ENCODE measurements around the gene NEK1.

DNA sequence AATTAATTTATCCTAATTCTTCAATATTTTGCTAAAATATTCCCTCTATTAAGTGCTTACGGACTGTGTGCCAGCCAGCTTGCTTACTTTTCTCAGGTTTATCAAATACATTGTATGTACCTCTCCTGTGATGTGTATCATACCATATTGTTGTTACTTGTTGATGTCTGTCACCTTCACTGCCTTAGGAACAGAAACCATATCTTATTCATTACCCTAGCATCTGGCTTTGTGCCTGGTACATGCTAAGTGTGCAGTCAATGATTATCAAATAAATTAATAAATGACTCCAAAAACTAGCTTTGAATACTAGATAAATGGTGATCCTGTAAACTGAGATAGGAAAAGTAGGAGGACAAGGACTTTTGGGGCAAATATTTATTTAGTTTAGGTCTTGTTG, 14.9 kb upstream of the NEK1 start:
- TF ChIP-seq, protein P1, sequence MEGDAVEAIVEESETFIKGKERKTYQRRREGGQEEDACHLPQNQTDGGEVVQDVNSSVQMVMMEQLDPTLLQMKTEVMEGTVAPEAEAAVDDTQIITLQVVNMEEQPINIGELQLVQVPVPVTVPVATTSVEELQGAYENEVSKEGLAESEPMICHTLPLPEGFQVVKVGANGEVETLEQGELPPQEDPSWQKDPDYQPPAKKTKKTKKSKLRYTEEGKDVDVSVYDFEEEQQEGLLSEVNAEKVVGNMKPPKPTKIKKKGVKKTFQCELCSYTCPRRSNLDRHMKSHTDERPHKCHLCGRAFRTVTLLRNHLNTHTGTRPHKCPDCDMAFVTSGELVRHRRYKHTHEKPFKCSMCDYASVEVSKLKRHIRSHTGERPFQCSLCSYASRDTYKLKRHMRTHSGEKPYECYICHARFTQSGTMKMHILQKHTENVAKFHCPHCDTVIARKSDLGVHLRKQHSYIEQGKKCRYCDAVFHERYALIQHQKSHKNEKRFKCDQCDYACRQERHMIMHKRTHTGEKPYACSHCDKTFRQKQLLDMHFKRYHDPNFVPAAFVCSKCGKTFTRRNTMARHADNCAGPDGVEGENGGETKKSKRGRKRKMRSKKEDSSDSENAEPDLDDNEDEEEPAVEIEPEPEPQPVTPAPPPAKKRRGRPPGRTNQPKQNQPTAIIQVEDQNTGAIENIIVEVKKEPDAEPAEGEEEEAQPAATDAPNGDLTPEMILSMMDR (IDR thresholded peaks at IDR 0.05; ENCODE audit: insufficient read depth, low read length, poor library complexity, severe bottlenecking) = no peak
- no peak for TF ChIP-seq EZH2phosphoT487 (conservative IDR thresholded peaks at IDR 0.05; ENCODE audit: low read length)
